CD4-positive, alpha-beta T cell treated with Interleukin-15 for 4 hours (primary cell): ENCODE measurements around the gene SERBP1.

ENCODE experiments used
- DNase-seq: peaks from one replicate; pipeline ENCODE4 v3.0.0-alpha.2; 2020; ENCODE audit warnings: low spot score

SERBP1 gene

DNA sequence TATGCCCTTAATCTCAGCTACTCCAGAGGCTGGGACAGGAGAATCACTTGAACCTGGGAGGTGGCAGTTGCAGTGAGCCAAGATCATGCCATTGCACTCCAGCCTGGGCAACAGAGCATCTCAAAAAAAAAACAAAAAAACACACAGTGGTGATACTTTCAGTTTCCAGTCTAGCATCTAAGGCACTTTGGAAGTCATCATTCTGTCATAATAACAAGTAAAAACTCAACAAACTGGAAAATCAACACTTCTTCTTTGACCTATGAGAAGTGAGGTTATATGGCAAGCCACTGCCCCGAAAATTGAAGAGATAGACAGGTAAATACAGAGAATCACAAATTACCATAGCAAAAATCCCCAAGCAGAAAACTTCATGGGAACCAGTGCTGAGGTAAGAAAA lies 70.6 kb downstream of the SERBP1 start:
- no peak for DNase-seq
